ENCODE data around the gene AMPD1.

DNA sequence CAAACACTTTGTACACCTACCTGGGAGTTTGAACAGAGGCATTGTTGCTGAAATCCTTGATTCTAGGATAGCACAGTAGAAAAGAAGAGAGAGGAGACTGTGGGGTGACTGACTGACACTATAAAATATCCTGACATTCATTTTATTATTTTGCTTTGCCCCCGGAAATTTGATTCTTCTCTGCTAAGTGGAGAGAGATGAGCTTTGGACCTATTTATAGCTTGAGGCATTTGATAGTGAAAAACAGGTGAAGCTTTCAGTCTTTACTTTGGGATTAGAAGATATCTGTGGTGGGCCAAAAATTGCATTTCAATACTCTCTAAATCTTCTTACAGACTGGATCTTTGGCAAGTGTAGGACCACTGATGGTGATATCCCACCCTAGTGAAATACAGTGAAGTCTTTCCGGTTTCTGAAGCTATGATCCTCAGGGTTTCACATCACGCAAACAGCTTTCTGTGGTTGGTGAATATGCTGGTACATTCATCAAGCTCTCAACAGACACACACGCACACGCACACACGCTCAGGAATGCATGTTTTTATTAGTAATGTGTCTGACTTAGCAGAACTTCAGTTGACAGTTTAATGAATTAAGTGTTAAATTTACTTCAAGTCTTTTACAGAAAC lies at the start of gene AMPD1:
- TF ChIP-seq POLR2A (IDR thresholded peaks at IDR 0.05): no peak
- TF ChIP-seq, protein P1, sequence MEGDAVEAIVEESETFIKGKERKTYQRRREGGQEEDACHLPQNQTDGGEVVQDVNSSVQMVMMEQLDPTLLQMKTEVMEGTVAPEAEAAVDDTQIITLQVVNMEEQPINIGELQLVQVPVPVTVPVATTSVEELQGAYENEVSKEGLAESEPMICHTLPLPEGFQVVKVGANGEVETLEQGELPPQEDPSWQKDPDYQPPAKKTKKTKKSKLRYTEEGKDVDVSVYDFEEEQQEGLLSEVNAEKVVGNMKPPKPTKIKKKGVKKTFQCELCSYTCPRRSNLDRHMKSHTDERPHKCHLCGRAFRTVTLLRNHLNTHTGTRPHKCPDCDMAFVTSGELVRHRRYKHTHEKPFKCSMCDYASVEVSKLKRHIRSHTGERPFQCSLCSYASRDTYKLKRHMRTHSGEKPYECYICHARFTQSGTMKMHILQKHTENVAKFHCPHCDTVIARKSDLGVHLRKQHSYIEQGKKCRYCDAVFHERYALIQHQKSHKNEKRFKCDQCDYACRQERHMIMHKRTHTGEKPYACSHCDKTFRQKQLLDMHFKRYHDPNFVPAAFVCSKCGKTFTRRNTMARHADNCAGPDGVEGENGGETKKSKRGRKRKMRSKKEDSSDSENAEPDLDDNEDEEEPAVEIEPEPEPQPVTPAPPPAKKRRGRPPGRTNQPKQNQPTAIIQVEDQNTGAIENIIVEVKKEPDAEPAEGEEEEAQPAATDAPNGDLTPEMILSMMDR (IDR thresholded peaks at IDR 0.05): no peak

All from testis (tissue), 2 donors.